ENCODE measurements around the gene MAGEF1. TPM values are rescaled to one million over a fixed set of nuclear protein-coding genes. Genes with fewer than 3 reads are reported as not detected.
A peak's percentile ranks its signal among the peaks of the same experiment; 100 is the strongest.

The MAGEF1 gene
- polyA plus RNA-seq, 3 donors: 85.7 to 100 (median 91.1) TPM

- no peak for DNase-seq
Measured at GRCh38 chr3:184694133-184694665, 17.7 kb downstream of the MAGEF1 start.

GRCh38 chr3:184693011-184693975 is 18.6 kb downstream of the MAGEF1 start:
- no peak for DNase-seq

- DNase-seq: peak; percentile 69
Measured at GRCh38 chr3:184691397-184692231, 20.2 kb downstream of the MAGEF1 start.

- DNase-seq: no peak
Measured at GRCh38 chr3:184690192-184690883, 21.5 kb downstream of the MAGEF1 start.

GRCh38 chr3:184688882-184689271 is 23.0 kb downstream of the MAGEF1 start:
- no peak for DNase-seq

GRCh38 chr3:184688251-184688881 is 23.5 kb downstream of the MAGEF1 start:
- peak; percentile 60 for DNase-seq

- DNase-seq: peak; percentile 86
Measured at GRCh38 chr3:184687363-184688015, 24.4 kb downstream of the MAGEF1 start.

- peak; percentile 62 for DNase-seq
Measured at GRCh38 chr3:184685646-184686045, 26.2 kb downstream of the MAGEF1 start.

- no peak for DNase-seq
Measured at GRCh38 chr3:184685055-184685454, 26.8 kb downstream of the MAGEF1 start.

GRCh38 chr3:184683900-184684560 is 27.8 kb downstream of the MAGEF1 start:
- no peak for DNase-seq

- no peak for DNase-seq
Measured at GRCh38 chr3:184683234-184683633, 28.6 kb downstream of the MAGEF1 start.

- no peak for DNase-seq
Measured at GRCh38 chr3:184682671-184683070, 29.2 kb downstream of the MAGEF1 start.

GRCh38 chr3:184680385-184681345 is 31.2 kb downstream of the MAGEF1 start:
- DNase-seq: peak; percentile 82

- peak; percentile 87 for DNase-seq
Measured at GRCh38 chr3:184679056-184679816, 32.6 kb downstream of the MAGEF1 start.

GRCh38 chr3:184678317-184679055 is 33.4 kb downstream of the MAGEF1 start:
- DNase-seq: peak; percentile 52

- no peak for DNase-seq
Measured at GRCh38 chr3:184677344-184678316, 34.2 kb downstream of the MAGEF1 start.
